CD4-positive, CD25-positive, alpha-beta regulatory T cell (primary cell): ENCODE data around the gene MKNK2. TPM values are rescaled to one million over a fixed set of nuclear protein-coding genes. Genes with fewer than 3 reads are reported as not detected.

Experiments
- ATAC-seq, 2 donors: fragments of 150-1000 bp; cut with Tn5 transposase; one replicate each; pipeline ENCODE4 v1.10.0; 2021; ENCODE audit warnings: low read depth in 2 of 2, moderate number of reproducible peaks in 2 of 2, moderate library complexity in 1 of 2
- DNase-seq, 3 donors: peaks; one replicate each; pipeline versions ENCODE4 v3.0.0 to v3.0.0-alpha.2; 2012 to 2022; ENCODE audit warnings: mixed read lengths in 1 of 3
- H3K27ac ChIP-seq: one replicate; pipeline ENCODE4 v1.7.0; 2013; ENCODE audit warnings: mild to moderate bottlenecking, low read length; ENCODE audit not compliant: insufficient read depth, poor library complexity, severe bottlenecking
- H3K27me3 ChIP-seq: one replicate; pipeline ENCODE4 v1.7.0; 2013; ENCODE audit warnings: low read length; ENCODE audit not compliant: control insufficient read depth, insufficient read depth
- H3K36me3 ChIP-seq: one replicate; pipeline ENCODE4 v1.7.0; 2013; ENCODE audit warnings: mild to moderate bottlenecking, low read length, moderate library complexity; ENCODE audit not compliant: control insufficient read depth, insufficient read depth
- H3K4me1 ChIP-seq: 2 replicates; pipeline ENCODE4 v1.7.0; 2013; ENCODE audit warnings: mild to moderate bottlenecking, low read length; ENCODE audit not compliant: insufficient read depth, control insufficient read depth, poor library complexity, severe bottlenecking
- H3K4me3 ChIP-seq: one replicate; pipeline ENCODE4 v1.7.0; 2013; ENCODE audit warnings: low read depth, mild to moderate bottlenecking, low read length, moderate library complexity
- H3K9me3 ChIP-seq, 2 experiments: 1 replicate in 1 of 2; 2 replicates in 1 of 2; pipeline ENCODE4 v1.7.0; 2013; ENCODE audit warnings: low read length in 2 of 2, mild to moderate bottlenecking in 1 of 2, moderate library complexity in 1 of 2; ENCODE audit not compliant: control insufficient read depth in 2 of 2
- H3K27ac Mint-ChIP-seq, 3 donors: one replicate each; pipeline ENCODE4 v1.8.0; 2020 to 2022; ENCODE audit warnings: mild to moderate bottlenecking in 3 of 3, mixed read lengths in 3 of 3, moderate library complexity in 2 of 3
- H3K27me3 Mint-ChIP-seq: one replicate; pipeline ENCODE4 v1.8.0; 2022; ENCODE audit warnings: mild to moderate bottlenecking, mixed read lengths
- H3K36me3 Mint-ChIP-seq: one replicate; pipeline ENCODE4 v1.8.0; 2020; ENCODE audit warnings: mixed read lengths
- H3K4me1 Mint-ChIP-seq, 4 donors: one replicate each; pipeline ENCODE4 v1.8.0; 2020 to 2022; ENCODE audit warnings: mixed read lengths in 4 of 4, mild to moderate bottlenecking in 1 of 4
- H3K4me3 Mint-ChIP-seq, 4 donors: one replicate each; pipeline ENCODE4 v1.8.0; 2020 to 2022; ENCODE audit warnings: mild to moderate bottlenecking in 4 of 4, mixed read lengths in 4 of 4, moderate library complexity in 3 of 4
- H3K9me3 Mint-ChIP-seq, 7 donors: one replicate each; pipeline ENCODE4 v1.8.0; 2020 to 2022; ENCODE audit warnings: mixed read lengths in 7 of 7, mild to moderate bottlenecking in 3 of 7, moderate library complexity in 2 of 7
- polyA plus RNA-seq, 4 donors: library from polyadenylated mRNA; unstranded; fragments of 300-500 nt; fragmentation: Illumina TruSeq; gene quantifications; one replicate each; pipeline ENCODE4 v1.2.3, GENCODE V29; 2021
- total RNA-seq: library from RNA; stranded (reverse); gene quantifications from one replicate; pipeline ENCODE4 v1.2.3, GENCODE V29; 2022

MKNK2 gene
- total and polyA plus RNA-seq, 5 donors from 2014 or later: 28.7 to 340 (median 33.8) TPM

DNA sequence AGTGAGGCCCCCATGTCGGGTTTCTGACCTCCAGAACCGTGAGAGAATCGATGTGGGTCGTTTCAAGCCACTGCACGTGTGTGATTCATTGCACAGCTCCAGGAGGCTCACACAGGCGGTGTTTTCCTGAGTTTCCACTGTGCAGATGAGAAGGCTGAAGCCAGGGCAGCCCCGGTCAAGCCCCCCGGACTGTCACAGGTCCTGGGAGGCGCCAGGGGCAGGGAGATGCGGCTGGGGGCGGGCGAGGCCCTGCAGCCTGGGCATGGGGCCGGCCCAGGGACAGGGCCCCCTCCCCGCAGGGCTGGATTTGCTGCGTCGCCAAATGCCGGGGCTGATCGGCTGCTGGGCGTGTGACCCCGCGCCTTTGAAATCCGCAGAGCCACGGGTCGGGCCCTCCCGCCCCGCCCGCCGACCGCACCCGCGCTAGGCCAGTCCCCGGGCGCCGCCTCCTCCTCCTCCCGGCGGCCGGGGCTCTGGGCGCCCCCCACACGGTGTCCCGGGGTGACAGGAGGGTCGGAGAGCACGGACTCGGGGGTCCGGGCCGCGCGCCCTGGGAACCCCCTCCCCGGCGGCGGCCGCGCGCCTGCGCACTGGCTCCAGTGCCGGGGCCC, 9.9 kb upstream of the MKNK2 start:
- Histone ChIP-seq H3K36me3 (no peaks in the 10 kb centered on the region), H3K27me3 (no peaks in the 10 kb centered on the region), H3K9me3 (no peaks in the 10 kb centered on the region), H3K4me1 (peaks cover 61% of the 10 kb centered on the region), H3K4me3 (peak overlapping the region; percentile 68), H3K27ac (peak overlapping the region; percentile 99)
- DNase-seq: peak in 1 of 3 donors; percentile 84
- H3K9me3 Mint-ChIP-seq: no peaks in the 10 kb centered on the region
- peak; percentile 35 to 49 for ATAC-seq
- peak overlapping the region; percentile 96 to 98 (median 97) for H3K27ac Mint-ChIP-seq
- H3K4me3 Mint-ChIP-seq: peak overlapping the region; percentile 89 to 98 (median 95)
- no peaks in the 10 kb centered on the region for H3K36me3 Mint-ChIP-seq
- peaks cover 0 to 50% (median 12%) of the 10 kb centered on the region in 4 donors for H3K4me1 Mint-ChIP-seq
- H3K27me3 Mint-ChIP-seq: peaks cover 4% of the 10 kb centered on the region

DNA sequence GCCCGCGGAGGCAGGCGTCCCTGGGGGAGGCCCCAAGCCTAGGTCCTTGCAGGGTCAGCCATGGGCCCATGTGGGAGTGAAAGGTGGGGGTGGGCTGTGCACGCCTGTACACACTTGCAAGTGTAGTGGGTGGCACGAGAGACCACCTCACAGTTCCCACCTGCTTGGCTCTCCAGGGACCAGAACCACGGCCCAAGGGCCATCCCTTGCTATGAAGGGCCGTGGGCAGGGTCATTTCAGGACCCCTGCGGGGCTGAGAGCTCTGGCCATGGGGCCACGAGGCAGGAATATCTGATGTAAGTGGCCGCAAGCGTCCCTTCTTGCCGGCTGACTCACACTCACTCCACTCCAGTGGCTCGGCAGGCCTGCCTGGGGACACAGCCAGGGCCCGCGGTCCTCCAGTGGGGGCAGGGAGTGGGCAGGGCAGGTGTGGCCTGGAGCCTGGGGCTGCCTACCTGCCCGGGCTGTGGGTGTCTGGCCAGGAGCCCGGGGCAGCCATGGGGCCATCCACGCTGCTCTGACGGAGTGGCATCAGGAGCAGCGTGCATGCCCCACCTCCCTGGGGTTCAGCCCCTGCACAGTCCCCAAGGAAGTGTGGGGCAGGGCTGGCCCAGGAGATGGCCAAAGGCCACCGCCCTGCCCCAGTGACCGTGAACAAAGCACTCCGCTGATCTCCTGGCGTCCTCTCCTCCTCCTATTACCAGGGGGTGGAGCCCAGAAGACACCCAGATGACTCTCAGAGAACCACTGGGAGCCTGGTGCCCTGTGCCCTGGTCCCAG, 8.6 kb upstream of the MKNK2 start:
- H3K36me3 ChIP-seq: no peaks in the 10 kb centered on the region
- DNase-seq (no peak), ATAC-seq (no peak)
- no peak overlapping the region for H3K4me3 ChIP-seq
- H3K4me3 Mint-ChIP-seq: peak overlapping the region; percentile 89 to 94 (median 91)
- H3K9me3 Mint-ChIP-seq: no peaks in the 10 kb centered on the region
- peak overlapping the region; percentile 99 for H3K27ac ChIP-seq
- H3K4me1 Mint-ChIP-seq: peaks cover 0 to 62% (median 15%) of the 10 kb centered on the region in 4 donors
- H3K4me1 ChIP-seq: peaks cover 71% of the 10 kb centered on the region
- H3K9me3 ChIP-seq: no peaks in the 10 kb centered on the region
- H3K27me3 ChIP-seq: no peaks in the 10 kb centered on the region
- H3K27me3 Mint-ChIP-seq: peaks cover 4% of the 10 kb centered on the region
- H3K27ac Mint-ChIP-seq: peak overlapping the region; percentile 96 to 98 (median 97)
- H3K36me3 Mint-ChIP-seq: no peaks in the 10 kb centered on the region

DNA sequence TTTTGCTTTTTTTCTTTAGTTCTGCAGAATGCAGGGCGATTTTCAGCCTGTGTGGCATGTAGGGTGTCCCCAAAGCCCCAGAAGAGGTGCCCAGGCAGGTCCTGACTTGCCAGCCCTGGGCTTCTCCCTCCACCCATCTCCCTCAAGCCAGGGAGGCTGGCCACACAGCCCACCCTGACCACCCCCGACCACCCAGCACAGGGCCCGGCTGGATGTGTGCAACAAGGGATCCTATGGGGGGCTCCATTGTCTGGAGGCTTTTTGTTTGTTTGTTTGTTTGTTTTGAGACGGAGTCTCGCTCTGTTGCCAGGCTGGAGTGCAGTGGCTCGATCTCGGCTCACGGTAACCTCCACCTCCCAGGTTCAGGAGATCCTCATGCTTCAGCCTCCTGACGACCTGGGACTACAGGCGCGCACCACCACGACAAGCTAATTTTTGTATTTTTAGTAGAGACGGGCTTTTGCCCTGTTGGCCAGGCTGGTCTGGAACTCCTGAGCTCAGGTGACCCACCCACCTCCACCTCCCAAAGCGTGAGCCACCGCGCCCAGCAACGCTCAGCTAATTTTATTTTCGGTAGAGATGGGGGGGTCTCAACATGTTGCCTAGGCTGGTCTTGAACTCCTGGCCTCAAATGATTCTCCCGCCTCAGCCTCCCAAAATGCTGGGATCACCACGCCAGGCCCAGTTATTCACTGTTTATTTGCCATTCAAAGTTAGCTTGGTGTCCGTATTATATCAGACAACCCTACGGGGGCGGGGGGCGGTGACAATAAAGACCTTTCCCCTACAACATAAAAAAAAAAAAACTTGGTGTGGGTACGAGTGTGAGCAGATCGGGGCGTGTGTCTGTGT, 7.8 kb upstream of the MKNK2 start:
- H3K4me1 Mint-ChIP-seq: peaks cover 0 to 66% (median 15%) of the 10 kb centered on the region in 4 donors

DNA sequence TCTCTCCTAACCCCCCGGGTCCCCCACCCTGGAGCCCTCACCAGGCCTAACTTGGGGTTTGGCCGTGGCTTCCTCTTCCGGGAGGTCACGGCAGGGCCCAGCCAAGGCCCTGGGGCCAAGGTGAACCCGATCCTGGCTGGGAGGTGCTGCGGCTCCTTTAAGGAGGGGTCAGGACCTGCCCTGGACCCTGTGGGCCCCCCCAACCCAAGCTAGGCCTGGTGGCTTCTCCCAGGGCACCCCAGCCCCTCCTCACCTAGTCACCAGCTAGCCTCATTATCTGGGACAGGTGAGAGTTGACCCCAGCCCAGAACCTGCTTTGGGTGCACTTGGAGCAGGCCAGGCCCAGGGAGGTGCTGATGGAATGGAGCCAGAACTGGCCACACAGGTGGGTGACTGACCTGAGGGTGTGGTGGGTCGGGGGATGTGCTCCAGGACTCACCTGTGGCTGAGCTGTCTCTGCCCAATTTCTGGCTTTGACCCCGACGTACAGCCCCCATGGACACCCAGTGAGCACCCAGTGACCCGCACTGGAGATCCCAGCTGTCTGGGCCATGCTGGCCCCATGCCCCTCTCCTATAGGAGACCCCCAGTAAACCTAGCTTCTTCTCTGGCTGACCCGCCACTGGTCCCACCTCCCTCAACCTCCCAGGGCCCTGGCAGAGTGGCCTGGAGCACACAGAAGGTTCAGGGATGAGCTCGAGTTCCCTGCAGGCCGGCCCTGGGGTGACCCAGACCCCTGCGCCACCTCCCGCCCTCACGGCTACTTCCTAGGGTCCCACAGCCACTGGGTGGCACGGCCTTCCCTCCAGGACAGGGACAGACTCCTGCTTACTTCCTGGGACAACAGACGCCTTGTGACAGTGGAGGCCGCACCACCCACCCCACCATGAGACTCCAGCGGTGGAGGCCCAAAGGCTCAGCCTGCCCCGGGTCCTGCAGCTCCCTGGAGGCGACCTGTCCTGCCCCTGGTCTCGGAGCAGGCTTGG, 6.7 kb upstream of the MKNK2 start:
- no peaks in the 10 kb centered on the region for H3K36me3 Mint-ChIP-seq
- peak overlapping the region; percentile 2 to 77 (median 70) for H3K4me3 Mint-ChIP-seq
- peak overlapping the region; percentile 99 for H3K27ac ChIP-seq
- DNase-seq (no peak), ATAC-seq (no peak)
- no peaks in the 10 kb centered on the region for H3K27me3 ChIP-seq
- H3K4me3 ChIP-seq: no peak overlapping the region
- H3K9me3 ChIP-seq: no peaks in the 10 kb centered on the region
- peaks cover 4% of the 10 kb centered on the region for H3K27me3 Mint-ChIP-seq
- peaks cover 71% of the 10 kb centered on the region for H3K4me1 ChIP-seq
- peaks cover 0 to 68% (median 15%) of the 10 kb centered on the region in 4 donors for H3K4me1 Mint-ChIP-seq
- peak overlapping the region; percentile 29 to 83 (median 71) for H3K27ac Mint-ChIP-seq
- H3K9me3 Mint-ChIP-seq: no peaks in the 10 kb centered on the region
- no peaks in the 10 kb centered on the region for H3K36me3 ChIP-seq

More for the DNA sequence above, 7.8 kb upstream of the MKNK2 start:
- H3K9me3 ChIP-seq: no peaks in the 10 kb centered on the region
- no peaks in the 10 kb centered on the region for H3K36me3 ChIP-seq
- DNase-seq (no peak), ATAC-seq (no peak)
- Mint-ChIP-seq H3K27me3 (peaks cover 4% of the 10 kb centered on the region), H3K36me3 (no peaks in the 10 kb centered on the region), H3K9me3 (no peaks in the 10 kb centered on the region), H3K27ac (peak overlapping the region in 2 of 3 donors; percentile 85 to 87), H3K4me3 (peak overlapping the region in 3 of 4 donors; percentile 66 to 77 (median 75))
- peaks cover 71% of the 10 kb centered on the region for H3K4me1 ChIP-seq
- no peaks in the 10 kb centered on the region for H3K27me3 ChIP-seq
- H3K4me3 ChIP-seq: no peak overlapping the region
- H3K27ac ChIP-seq: peak overlapping the region; percentile 99

DNA sequence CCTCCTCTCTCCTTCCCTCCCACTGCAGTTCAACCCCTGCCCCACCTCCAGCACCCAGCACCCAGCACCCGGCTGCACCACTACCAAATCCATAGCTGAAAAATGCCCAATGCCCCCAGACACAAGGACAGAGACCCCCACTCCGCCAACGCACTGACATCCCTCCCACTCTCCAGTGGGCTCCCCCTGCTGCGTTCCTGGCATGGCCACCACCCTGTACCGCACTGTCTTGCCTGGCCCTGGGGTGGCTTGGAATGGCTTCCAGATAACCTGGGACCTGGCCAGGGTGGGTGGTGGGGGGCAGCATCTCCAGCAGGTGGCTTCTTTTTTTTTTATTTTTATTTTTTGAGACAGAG, 5.8 kb upstream of the MKNK2 start:
- no peaks in the 10 kb centered on the region for H3K27me3 ChIP-seq
- ATAC-seq: no peak
- no peak overlapping the region for H3K4me3 ChIP-seq
- peaks cover 70% of the 10 kb centered on the region for H3K4me1 ChIP-seq
- peak overlapping the region; percentile 80 for H3K27ac ChIP-seq
- Mint-ChIP-seq H3K27ac (peak overlapping the region in 2 of 3 donors; percentile 29 to 63), H3K4me3 (peak overlapping the region; percentile 25 to 79 (median 64)), H3K27me3 (peaks cover 1% of the 10 kb centered on the region), H3K36me3 (no peaks in the 10 kb centered on the region), H3K9me3 (no peaks in the 10 kb centered on the region), H3K4me1 (peaks cover 0 to 71% (median 12%) of the 10 kb centered on the region in 4 donors)
- DNase-seq: no peak
- H3K9me3 ChIP-seq: no peaks in the 10 kb centered on the region
- H3K36me3 ChIP-seq: no peaks in the 10 kb centered on the region

DNA sequence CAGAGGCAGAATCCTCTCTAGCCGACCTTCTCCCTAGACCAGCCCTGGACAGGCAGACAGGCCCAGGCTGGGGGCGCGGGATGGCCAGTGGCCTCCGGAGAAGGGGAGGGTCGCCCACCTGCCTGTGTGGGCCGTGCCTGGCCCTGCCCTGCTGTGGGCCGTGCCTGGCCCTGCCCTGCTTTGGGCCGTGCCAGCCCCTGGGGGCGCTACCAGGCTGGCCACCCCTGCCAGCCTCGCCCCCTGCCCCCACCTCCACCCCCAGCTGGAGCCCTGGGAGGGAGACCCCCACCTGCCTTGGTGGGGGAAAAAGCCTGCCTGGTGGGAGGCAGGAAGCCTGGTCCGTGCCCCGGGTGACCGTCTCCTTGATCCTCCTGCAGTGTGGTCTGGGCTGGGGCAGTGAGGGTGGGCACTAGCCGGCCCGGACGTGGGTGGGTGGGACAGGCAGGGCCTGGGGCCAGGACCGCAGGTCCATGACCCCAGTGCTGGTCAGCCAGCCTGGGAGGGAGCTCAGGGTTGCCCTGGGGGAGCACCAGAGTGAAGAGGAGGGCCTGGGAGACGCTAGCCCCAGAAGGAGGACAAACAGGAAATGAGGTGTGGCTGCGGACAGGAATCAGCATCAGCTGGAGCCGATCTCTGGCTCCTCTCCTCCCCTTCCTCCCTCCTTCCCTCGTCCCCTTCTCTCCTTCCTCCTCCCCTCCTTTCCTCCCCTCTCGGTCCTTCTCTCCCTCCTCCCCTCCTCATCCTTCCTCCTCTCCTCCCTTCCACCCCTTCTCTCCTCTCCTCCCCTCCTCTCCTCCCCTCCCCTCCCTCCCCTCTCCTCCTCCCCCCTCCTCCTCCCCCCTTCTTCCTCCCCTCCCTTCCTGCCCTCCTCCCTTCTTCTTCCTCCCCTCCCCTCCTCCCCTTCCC, 5.1 kb upstream of the MKNK2 start:
- no peaks in the 10 kb centered on the region for H3K36me3 Mint-ChIP-seq
- H3K9me3 Mint-ChIP-seq: no peaks in the 10 kb centered on the region
- DNase-seq (peak in 1 of 3 donors; percentile 77), ATAC-seq (no peak)
- peaks cover 0 to 73% (median 12%) of the 10 kb centered on the region in 4 donors for H3K4me1 Mint-ChIP-seq
- Histone ChIP-seq H3K9me3 (no peaks in the 10 kb centered on the region), H3K36me3 (no peaks in the 10 kb centered on the region), H3K27ac (peak overlapping the region; percentile 80), H3K27me3 (no peaks in the 10 kb centered on the region), H3K4me3 (peak overlapping the region; percentile 51), H3K4me1 (peaks cover 73% of the 10 kb centered on the region)
- peak overlapping the region in 3 of 4 donors; percentile 62 to 69 (median 66) for H3K4me3 Mint-ChIP-seq
- peak overlapping the region; percentile 63 to 94 (median 88) for H3K27ac Mint-ChIP-seq
- H3K27me3 Mint-ChIP-seq: peaks cover 4% of the 10 kb centered on the region
